Dermis microvascular lymphatic vessel endothelial cell (primary cell): Measurements from ENCODE around the gene SUPT6H. TPM values are rescaled to one million over a fixed set of nuclear protein-coding genes. Genes with fewer than 3 reads are reported as not detected.
"Not testable (repeated sequence)": the region's sequence is repeated elsewhere in the genome, so short reads cannot be mapped to it uniquely, and the experiment has no call there.

Source experiments
- DNase-seq, 2 donors: peaks; one replicate each; pipeline versions ENCODE4 v3.0.0 to v3.0.0-alpha.2; 2010; ENCODE audit warnings: low read depth in 2 of 2
- total RNA-seq: library from RNA; depleted of rRNA; stranded (reverse); fragments of >200 nt; gene quantifications from 2 replicates; pipeline ENCODE4 v1.2.1, GENCODE V29; 2014

Gene SUPT6H
- total RNA-seq, 1 donor from 2014 or later = 37.5 TPM

DNA sequence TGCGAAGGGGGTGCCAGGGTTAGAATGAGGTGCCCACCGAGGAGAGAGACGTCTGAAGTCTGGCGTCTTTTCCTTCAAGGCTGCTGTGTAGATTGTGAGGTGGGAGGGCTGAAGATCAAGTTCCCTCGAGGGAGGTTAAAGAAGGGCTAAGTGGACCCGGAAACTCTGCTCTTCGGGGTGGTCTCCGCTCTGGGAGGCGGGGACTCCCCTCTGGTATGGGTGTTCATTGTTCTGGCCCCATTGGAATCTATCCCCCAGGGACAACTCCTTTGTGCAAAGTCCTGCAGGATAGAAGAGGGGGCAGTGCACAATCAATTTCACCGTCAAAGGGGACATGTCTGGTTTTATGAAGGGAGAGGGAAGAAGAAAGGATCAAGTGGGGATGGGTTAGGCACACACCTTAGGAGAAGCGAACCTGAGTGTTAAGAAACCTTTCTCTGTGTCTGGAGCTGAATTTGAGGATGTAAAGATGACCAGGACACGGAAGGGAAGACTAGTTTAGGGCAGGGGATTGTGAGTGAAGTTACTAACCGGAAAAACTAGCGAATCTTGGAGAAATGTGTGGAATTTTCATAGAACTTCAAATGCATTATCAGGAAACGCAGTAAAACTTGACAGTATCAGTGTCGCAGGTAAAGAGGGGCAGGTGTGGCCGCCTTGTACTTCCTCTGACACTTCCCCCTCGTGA is 56.5 kb downstream of the SUPT6H start:
- no peak for DNase-seq

DNA sequence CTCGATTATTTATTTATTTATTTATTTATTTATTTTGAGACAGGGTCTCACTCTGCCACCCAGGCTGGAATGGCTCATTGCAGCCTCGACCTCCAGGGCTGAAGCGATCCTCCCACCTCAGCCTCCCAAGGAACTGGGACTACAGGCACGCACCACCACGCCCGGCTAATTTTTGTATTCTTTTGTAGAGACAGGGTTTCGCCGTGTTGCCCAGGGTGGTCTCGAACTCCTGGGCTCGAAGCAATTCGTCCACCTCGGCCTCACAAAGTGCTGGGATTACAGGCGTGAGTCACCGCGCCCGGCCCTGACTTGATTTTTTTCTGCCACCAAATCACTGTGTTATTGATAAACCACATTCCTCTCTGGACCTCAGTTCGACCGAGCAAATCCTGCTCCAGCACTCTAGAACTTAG is 57.0 kb downstream of the SUPT6H start:
- DNase-seq = no peak

GRCh38 chr17:28720247-28720996 is 58.4 kb downstream of the SUPT6H start:
- no peak for DNase-seq

- not testable (repeated sequence) for DNase-seq
Measured at GRCh38 chr17:28720997-28721329, 59.0 kb downstream of the SUPT6H start.

DNA sequence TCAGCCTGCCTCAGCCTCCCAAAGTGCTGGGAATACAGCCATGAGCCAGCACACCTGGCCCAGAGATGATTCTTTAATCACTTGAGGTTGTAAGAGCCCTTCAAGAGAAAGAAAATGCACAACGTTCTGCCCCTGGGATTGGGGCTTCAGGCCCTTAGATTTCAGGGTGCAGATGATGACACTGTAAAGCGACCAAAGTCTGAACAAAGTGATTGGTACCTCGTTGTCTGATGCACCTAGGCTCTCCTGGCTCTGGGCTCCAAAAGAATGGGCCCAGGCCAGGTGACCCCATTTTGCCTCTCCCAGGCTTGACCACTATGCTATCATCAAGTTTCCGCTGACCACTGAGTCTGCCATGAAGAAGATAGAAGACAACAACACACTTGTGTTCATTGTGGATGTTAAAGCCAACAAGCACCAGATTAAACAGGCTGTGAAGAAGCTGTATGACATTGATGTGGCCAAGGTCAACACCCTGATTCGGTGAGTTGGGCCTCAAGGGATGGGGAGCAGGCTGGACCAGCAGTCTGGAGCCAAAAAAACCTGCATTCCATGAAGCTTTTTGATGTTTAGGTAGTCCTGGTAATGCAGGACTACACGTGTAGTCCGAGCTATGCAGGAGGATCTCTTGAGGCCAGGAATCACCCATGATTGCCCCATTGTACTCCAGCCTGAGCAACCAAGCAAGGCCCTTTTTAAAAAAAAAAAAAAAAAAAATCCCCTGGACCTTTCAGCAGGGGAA is 60.6 kb downstream of the SUPT6H start:
- no peak for DNase-seq

DNA sequence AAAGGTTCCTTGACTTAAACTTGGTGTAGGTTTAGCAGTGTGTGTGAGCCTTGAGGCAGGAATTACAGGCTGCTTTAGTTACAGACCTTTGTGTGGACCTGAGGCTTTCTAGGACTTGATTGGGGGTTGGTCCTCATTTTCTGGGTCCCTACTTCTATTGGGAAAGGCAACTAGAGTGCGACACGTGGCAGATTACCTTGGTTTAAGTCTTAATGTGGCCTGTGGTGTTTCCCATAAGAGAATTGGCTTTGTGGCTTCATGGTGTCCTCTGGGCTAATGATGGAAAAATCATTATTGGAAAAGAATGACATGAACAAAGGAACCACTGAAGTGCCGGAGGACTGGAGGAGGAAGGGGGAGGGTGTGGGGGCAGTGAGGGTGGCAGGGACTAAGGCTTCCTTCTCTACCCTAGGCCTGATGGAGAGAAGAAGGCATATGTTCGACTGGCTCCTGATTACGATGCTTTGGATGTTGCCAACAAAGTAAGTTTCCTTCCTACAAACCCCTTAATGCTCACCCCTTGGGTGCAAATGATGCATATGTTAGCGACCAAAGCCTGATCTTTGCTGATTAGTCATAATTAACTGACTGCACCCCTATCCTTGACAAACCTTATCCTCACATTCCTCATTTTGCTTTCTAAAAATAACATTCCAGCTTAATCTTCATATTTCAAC is 61.3 kb downstream of the SUPT6H start:
- DNase-seq = no peak

DNA sequence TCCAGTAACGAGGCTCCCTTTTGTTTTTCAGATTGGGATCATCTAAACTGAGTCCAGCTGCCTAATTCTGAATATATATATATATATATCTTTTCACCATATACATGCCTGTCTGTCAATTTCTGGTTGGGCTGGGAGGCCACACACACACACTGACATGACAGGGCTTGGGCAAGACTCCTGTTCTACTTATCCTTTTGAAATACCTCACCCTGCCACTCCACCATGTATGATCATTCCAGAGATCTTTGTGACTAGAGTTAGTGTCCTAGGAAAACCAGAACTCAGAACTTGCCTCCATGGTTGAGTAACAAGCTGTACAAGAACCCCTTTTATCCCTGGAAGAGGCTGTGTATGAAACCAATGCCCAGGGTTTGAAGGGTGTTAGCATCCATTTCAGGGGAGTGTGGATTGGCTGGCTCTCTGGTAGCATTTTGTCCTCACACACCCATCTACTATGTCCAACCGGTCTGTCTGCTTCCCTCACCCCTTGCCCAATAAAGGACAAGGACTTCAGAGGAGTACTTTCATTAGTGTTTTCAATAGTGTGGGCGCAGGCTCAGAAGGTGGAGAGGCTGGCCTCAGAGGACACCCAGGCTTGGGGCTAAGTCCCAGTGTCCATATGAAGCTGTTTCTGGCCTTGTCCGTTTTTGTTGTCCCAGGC is 62.0 kb downstream of the SUPT6H start:
- not testable (repeated sequence) for DNase-seq

DNA sequence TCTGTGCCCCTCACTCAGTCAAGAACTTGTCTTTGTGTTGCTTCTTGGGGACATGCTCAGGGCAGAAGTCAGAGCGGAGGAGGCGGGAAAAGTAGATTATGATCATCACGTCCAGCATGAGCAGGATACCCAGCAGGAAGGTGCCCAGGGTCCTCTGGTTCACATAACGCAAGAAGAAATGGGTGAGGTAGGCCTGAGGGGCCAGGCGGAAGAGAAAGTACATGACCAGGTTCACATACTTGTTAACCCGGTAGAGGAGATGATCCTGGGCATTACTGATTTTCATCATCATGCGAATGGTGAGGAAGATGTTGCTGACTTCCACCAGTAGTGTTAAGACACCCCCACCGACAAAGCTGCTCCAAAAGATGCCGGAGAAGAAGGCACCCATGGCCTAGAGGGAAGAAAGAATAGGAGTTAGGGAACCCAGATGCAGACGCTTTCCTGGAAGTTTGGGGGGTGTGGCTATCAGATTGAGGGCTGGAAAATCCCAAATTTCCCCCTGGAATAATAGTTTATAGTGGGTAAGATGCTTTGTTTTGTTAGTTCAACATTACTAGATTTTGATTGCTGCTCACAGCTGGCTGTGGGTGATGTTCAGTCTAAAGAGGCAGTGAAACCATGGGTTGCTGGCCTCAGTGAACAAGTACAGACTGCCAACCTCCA is 62.6 kb downstream of the SUPT6H start:
- no peak for DNase-seq

- DNase-seq = peak in 1 of 2 donors; percentile 24
Measured at GRCh38 chr17:28725166-28725659, 63.2 kb downstream of the SUPT6H start.

- peak in 1 of 2 donors; percentile 52 for DNase-seq
Measured at GRCh38 chr17:28725660-28726225, 63.7 kb downstream of the SUPT6H start.

DNA sequence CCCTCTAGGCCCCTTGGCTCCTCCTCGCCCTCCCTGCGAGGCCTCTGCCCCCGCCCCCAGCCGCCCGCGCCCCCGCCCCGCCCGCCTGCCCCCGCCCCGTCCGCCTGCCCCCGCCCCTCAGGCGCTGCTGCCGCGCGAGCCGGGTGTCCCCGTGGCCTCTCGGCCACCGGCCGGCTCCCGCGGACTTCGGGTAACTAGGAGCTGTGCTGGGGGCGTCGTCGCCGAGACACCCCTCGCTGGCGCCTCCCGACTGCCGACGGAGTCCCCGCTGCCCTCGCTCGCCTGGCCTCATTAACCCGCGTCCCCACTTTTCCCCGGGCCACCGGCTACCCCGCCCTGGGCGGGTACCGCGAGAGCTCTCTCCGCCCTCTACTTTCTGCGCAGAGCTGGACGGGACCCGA is 64.2 kb downstream of the SUPT6H start, which contains the start of gene TLCD1:
TLCD1 (minus strand) TSS at position 8 of the 401 bp plus-strand sequence. CDS start 136 bp downstream, outside the sequence.
- peak in 1 of 2 donors; percentile 50 for DNase-seq

GRCh38 chr17:28726627-28727491 is 64.9 kb downstream of the SUPT6H start:
- DNase-seq = peak; percentile 63 to 89

GRCh38 chr17:28728364-28729200 is 66.6 kb downstream of the SUPT6H start, which contains the start of gene NEK8:
Gene NEK8, plus strand, starts transcription at chr17:28728788. Its CDS starts 26 bp downstream, at chr17:28728814.
- peak; percentile 84 to 94 for DNase-seq

GRCh38 chr17:28729950-28730330 is 67.9 kb downstream of the SUPT6H start:
- DNase-seq = no peak

DNA sequence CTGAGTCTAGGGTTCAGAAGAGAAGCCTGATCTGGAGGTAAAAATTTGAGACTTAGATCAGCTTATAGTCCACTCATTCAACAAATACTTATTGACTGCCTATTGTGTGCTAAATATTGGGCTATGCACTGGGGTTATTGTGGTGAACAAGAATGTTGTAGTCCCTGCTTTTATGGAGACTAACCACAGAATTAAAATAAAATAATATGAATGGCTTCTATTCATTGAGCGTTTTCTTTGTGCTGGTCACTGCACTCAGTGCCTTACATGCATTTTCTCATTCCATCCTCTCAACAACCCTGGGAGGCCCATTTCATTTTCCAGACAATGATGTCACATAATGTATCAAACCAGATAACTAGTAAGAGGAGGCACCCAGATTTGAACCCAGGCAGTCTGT is 71.3 kb downstream of the SUPT6H start:
- DNase-seq = no peak

- no peak for DNase-seq
Measured at GRCh38 chr17:28734712-28735241, 72.8 kb downstream of the SUPT6H start.

DNA sequence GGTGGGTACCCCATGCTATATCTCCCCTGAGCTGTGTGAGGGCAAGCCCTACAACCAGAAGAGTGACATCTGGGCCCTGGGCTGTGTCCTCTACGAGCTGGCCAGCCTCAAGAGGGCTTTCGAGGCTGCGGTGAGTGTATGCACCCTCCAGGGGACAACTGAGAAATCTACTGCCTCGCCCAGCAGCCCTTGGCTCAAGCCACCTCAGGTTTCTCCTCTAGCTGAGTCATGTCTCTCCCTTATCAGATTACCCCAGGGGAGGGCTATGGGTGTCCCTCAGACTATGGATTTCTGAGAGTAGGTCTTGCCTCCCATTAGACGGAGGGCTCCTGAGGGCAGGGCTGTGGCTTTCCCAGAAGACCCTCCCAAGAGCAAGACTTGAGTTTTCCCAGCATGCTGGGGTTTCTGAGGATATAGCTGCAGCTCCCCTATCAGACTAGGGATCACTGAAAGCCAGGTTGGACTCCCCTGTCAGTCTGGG is 73.3 kb downstream of the SUPT6H start:
- no peak for DNase-seq
